ENCODE measurements around the gene FOXC2.
"Not testable (repeated sequence)": the region's sequence is repeated elsewhere in the genome, so short reads cannot be mapped to it uniquely, and the experiment has no call there.

The FOXC2 gene

GRCh38 chr16:86585821-86586611 lies 19.4 kb downstream of the FOXC2 start:
- no peak for DNase-seq

- no peak for DNase-seq
Observed at GRCh38 chr16:86587487-86587886, 20.9 kb downstream of the FOXC2 start.

- DNase-seq, result not testable (repeated sequence)
Observed at GRCh38 chr16:86587955-86588354, 21.3 kb downstream of the FOXC2 start.

- no peak for DNase-seq
Observed at GRCh38 chr16:86590501-86591144, 24.0 kb downstream of the FOXC2 start.

GRCh38 chr16:86591270-86591669 lies 24.6 kb downstream of the FOXC2 start:
- DNase-seq, result no peak

- DNase-seq, result no peak
Observed at GRCh38 chr16:86593913-86594620, 27.4 kb downstream of the FOXC2 start.

GRCh38 chr16:86594721-86595120 lies 28.1 kb downstream of the FOXC2 start:
- DNase-seq, result no peak

GRCh38 chr16:86595983-86596605 lies 29.5 kb downstream of the FOXC2 start:
- DNase-seq, result no peak

GRCh38 chr16:86597126-86597879 lies 30.7 kb downstream of the FOXC2 start:
- DNase-seq, result no peak

GRCh38 chr16:86597880-86598606 lies 31.4 kb downstream of the FOXC2 start:
- no peak for DNase-seq

- no peak for DNase-seq
Observed at GRCh38 chr16:86598607-86599565, 32.3 kb downstream of the FOXC2 start.

- DNase-seq, result no peak
Observed at GRCh38 chr16:86601356-86601755, 34.7 kb downstream of the FOXC2 start.

- DNase-seq, result no peak
Observed at GRCh38 chr16:86602521-86602920, 35.9 kb downstream of the FOXC2 start.

- no peak for DNase-seq
Observed at GRCh38 chr16:86604436-86605193, 38.0 kb downstream of the FOXC2 start.

- no peak for DNase-seq
Observed at GRCh38 chr16:86605950-86606349, 39.3 kb downstream of the FOXC2 start.

GRCh38 chr16:86608301-86608747 lies 41.7 kb downstream of the FOXC2 start:
- no peak for DNase-seq

- no peak for DNase-seq
Observed at GRCh38 chr16:86609115-86609514, 42.5 kb downstream of the FOXC2 start.

- no peak for DNase-seq
Observed at GRCh38 chr16:86609661-86610060, 43.0 kb downstream of the FOXC2 start.
